ENCODE measurements around the gene SMOC1.

SMOC1 gene

GRCh38 chr14:69996216-69996615, 117.0 kb downstream of the SMOC1 start:
- H3K9me3 Mint-ChIP-seq = no peaks in the 10 kb centered on the region
- no peaks in the 10 kb centered on the region for H3K36me3 Mint-ChIP-seq (ENCODE audit: low read depth)
- DNase-seq (ENCODE audit: low spot score) = no peak

GRCh38 chr14:69997849-69998248, 118.6 kb downstream of the SMOC1 start:
- Mint-ChIP-seq H3K9me3 (no peaks in the 10 kb centered on the region), H3K4me1 (ENCODE audit: low read depth) (no peaks in the 10 kb centered on the region), H3K27me3 (ENCODE audit: low read depth) (peaks cover 7% of the 10 kb centered on the region), H3K27ac (no peak overlapping the region), H3K36me3 (ENCODE audit: low read depth) (no peaks in the 10 kb centered on the region), H3K4me3 (no peak overlapping the region)
- DNase-seq (ENCODE audit: low spot score) = no peak

More at GRCh38 chr14:69996216-69996615, 117.0 kb downstream of the SMOC1 start:
- H3K27me3 Mint-ChIP-seq (ENCODE audit: low read depth) = peaks cover 12% of the 10 kb centered on the region
- H3K27ac Mint-ChIP-seq = no peak overlapping the region
- H3K4me1 Mint-ChIP-seq (ENCODE audit: low read depth) = no peaks in the 10 kb centered on the region
- H3K4me3 Mint-ChIP-seq = no peak overlapping the region

- no peak overlapping the region for H3K4me3 Mint-ChIP-seq
- no peaks in the 10 kb centered on the region for H3K36me3 Mint-ChIP-seq (ENCODE audit: low read depth)
- no peaks in the 10 kb centered on the region for H3K4me1 Mint-ChIP-seq (ENCODE audit: low read depth)
- H3K9me3 Mint-ChIP-seq = no peaks in the 10 kb centered on the region
- DNase-seq (ENCODE audit: low spot score) = no peak
- H3K27ac Mint-ChIP-seq = no peak overlapping the region
- peaks cover 2% of the 10 kb centered on the region for H3K27me3 Mint-ChIP-seq (ENCODE audit: low read depth)
Measured at GRCh38 chr14:69999261-69999674, 120.1 kb downstream of the SMOC1 start.

GRCh38 chr14:70000601-70001000, 121.4 kb downstream of the SMOC1 start:
- Mint-ChIP-seq H3K4me3 (no peak overlapping the region), H3K4me1 (ENCODE audit: low read depth) (no peaks in the 10 kb centered on the region), H3K36me3 (ENCODE audit: low read depth) (no peaks in the 10 kb centered on the region), H3K9me3 (no peaks in the 10 kb centered on the region), H3K27ac (no peak overlapping the region), H3K27me3 (ENCODE audit: low read depth) (peaks cover 6% of the 10 kb centered on the region)
- DNase-seq (ENCODE audit: low spot score) = no peak

GRCh38 chr14:70002589-70003346, 123.6 kb downstream of the SMOC1 start:
- Mint-ChIP-seq H3K27ac (no peak overlapping the region), H3K27me3 (ENCODE audit: low read depth) (peaks cover 6% of the 10 kb centered on the region)
- DNase-seq (ENCODE audit: low spot score) = no peak

GRCh38 chr14:70004791-70005190, 125.6 kb downstream of the SMOC1 start:
- Mint-ChIP-seq H3K4me1 (ENCODE audit: low read depth) (no peaks in the 10 kb centered on the region), H3K36me3 (ENCODE audit: low read depth) (no peaks in the 10 kb centered on the region), H3K27ac (no peak overlapping the region), H3K27me3 (ENCODE audit: low read depth) (peaks cover 6% of the 10 kb centered on the region), H3K4me3 (no peak overlapping the region), H3K9me3 (no peaks in the 10 kb centered on the region)
- DNase-seq (ENCODE audit: low spot score) = no peak

More at GRCh38 chr14:70002589-70003346, 123.6 kb downstream of the SMOC1 start:
- Mint-ChIP-seq H3K4me3 (no peak overlapping the region), H3K9me3 (no peaks in the 10 kb centered on the region), H3K4me1 (ENCODE audit: low read depth) (no peaks in the 10 kb centered on the region), H3K36me3 (ENCODE audit: low read depth) (no peaks in the 10 kb centered on the region)

GRCh38 chr14:70005281-70005805, 126.1 kb downstream of the SMOC1 start:
- no peak for DNase-seq (ENCODE audit: low spot score)
- Mint-ChIP-seq H3K9me3 (no peaks in the 10 kb centered on the region), H3K4me1 (ENCODE audit: low read depth) (no peaks in the 10 kb centered on the region), H3K27ac (no peak overlapping the region), H3K36me3 (ENCODE audit: low read depth) (no peaks in the 10 kb centered on the region), H3K27me3 (ENCODE audit: low read depth) (peaks cover 6% of the 10 kb centered on the region), H3K4me3 (no peak overlapping the region)

GRCh38 chr14:70006699-70007098, 127.5 kb downstream of the SMOC1 start:
- H3K9me3 Mint-ChIP-seq = no peaks in the 10 kb centered on the region
- no peak for DNase-seq (ENCODE audit: low spot score)
- no peak overlapping the region for H3K27ac Mint-ChIP-seq
- no peak overlapping the region for H3K4me3 Mint-ChIP-seq
- H3K27me3 Mint-ChIP-seq (ENCODE audit: low read depth) = peaks cover 4% of the 10 kb centered on the region
- no peaks in the 10 kb centered on the region for H3K36me3 Mint-ChIP-seq (ENCODE audit: low read depth)
- no peaks in the 10 kb centered on the region for H3K4me1 Mint-ChIP-seq (ENCODE audit: low read depth)

GRCh38 chr14:70008284-70009262, 129.4 kb downstream of the SMOC1 start:
- H3K27me3 Mint-ChIP-seq (ENCODE audit: low read depth) = peaks cover 4% of the 10 kb centered on the region
- H3K4me1 Mint-ChIP-seq (ENCODE audit: low read depth) = no peaks in the 10 kb centered on the region
- H3K36me3 Mint-ChIP-seq (ENCODE audit: low read depth) = no peaks in the 10 kb centered on the region
- no peak for DNase-seq (ENCODE audit: low spot score)
- H3K27ac Mint-ChIP-seq = no peak overlapping the region
- H3K4me3 Mint-ChIP-seq = no peak overlapping the region
- no peaks in the 10 kb centered on the region for H3K9me3 Mint-ChIP-seq

- no peak for DNase-seq (ENCODE audit: low spot score)
- Mint-ChIP-seq H3K4me1 (ENCODE audit: low read depth) (no peaks in the 10 kb centered on the region), H3K36me3 (ENCODE audit: low read depth) (no peaks in the 10 kb centered on the region), H3K4me3 (no peak overlapping the region), H3K27me3 (ENCODE audit: low read depth) (no peaks in the 10 kb centered on the region), H3K9me3 (no peaks in the 10 kb centered on the region), H3K27ac (no peak overlapping the region)
Measured at GRCh38 chr14:70009961-70010360, 130.7 kb downstream of the SMOC1 start.

GRCh38 chr14:70011098-70011497, 131.9 kb downstream of the SMOC1 start:
- Mint-ChIP-seq H3K36me3 (ENCODE audit: low read depth) (no peaks in the 10 kb centered on the region), H3K4me1 (ENCODE audit: low read depth) (no peaks in the 10 kb centered on the region), H3K27ac (no peak overlapping the region), H3K9me3 (no peaks in the 10 kb centered on the region), H3K27me3 (ENCODE audit: low read depth) (no peaks in the 10 kb centered on the region), H3K4me3 (no peak overlapping the region)
- no peak for DNase-seq (ENCODE audit: low spot score)

- H3K27me3 Mint-ChIP-seq (ENCODE audit: low read depth) = no peaks in the 10 kb centered on the region
- DNase-seq (ENCODE audit: low spot score) = no peak
- H3K36me3 Mint-ChIP-seq (ENCODE audit: low read depth) = no peaks in the 10 kb centered on the region
- no peak overlapping the region for H3K27ac Mint-ChIP-seq
- no peak overlapping the region for H3K4me3 Mint-ChIP-seq
- no peaks in the 10 kb centered on the region for H3K9me3 Mint-ChIP-seq
- H3K4me1 Mint-ChIP-seq (ENCODE audit: low read depth) = no peaks in the 10 kb centered on the region
Measured at GRCh38 chr14:70011708-70012107, 132.5 kb downstream of the SMOC1 start.

- DNase-seq (ENCODE audit: low spot score) = peak; percentile 8
- Mint-ChIP-seq H3K36me3 (ENCODE audit: low read depth) (no peaks in the 10 kb centered on the region), H3K27ac (no peak overlapping the region), H3K27me3 (ENCODE audit: low read depth) (no peaks in the 10 kb centered on the region), H3K4me3 (no peak overlapping the region), H3K9me3 (no peaks in the 10 kb centered on the region), H3K4me1 (ENCODE audit: low read depth) (peaks cover 4% of the 10 kb centered on the region)
Measured at GRCh38 chr14:70013271-70013873, 134.2 kb downstream of the SMOC1 start.
